ENCODE measurements around the gene CYBC1.

DNA sequence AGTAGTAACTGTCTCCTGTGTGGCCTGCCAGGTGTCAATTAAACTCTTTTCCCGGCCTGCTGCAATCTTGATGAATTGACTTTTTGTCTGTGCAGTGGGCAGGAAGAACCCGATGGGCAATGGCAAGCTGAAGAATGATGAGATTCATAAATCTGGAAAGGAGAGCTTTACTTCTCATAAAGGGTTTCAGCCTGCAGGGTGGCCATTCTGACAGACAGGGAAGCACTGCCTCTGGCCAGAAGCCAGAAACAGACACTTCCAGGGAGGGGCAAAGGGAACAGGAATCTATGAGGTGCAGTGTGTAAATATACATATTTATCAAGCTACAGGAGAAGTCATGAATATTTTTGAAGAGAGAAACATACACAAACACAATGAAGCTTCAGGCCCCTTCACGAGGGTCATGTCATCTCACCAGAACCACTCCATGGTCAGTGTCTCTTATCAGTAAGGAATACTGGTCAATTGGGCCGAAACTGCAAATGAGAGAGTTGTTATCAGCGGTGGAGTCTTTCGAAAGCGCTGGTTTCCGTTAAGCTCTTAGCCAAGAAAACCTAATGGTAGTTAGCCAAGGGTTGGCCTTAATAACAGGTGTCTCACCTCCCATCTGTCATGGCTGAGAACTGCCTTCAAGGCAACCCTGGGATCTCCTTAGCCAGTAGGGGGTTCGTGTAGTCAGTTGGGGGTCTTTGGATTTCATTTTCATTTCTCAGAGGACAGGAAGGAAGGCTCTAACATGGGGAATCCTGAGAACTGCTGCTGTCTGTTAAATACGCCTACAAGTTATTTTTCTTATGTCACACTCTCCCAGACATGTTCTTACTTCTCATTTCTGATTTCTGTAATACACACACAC is 6.7 kb upstream of the CYBC1 start:
- TF ChIP-seq CTCF (conservative IDR thresholded peaks at IDR 0.05; ENCODE audit: low read length): 0 out of 2 replicates have a peak, but pooled peaks have one; percentile 29
- TF ChIP-seq EZH2phosphoT487 (IDR thresholded peaks at IDR 0.05; ENCODE audit: borderline replicate concordance, low read depth, low read length): no peak
